NCI-H2107 treated with DMSO at 0.1 percent for 48 hours (cell line): ENCODE measurements around the gene STK38.
"Not testable (repeated sequence)": the region's sequence is repeated elsewhere in the genome, so short reads cannot be mapped to it uniquely, and the experiment has no call there.

Source experiments
- DNase-seq: peaks from one replicate; lab custom pipeline; 2025; ENCODE audit not compliant: unreplicated experiment; lab: John Stamatoyannopoulos, UW

The STK38 gene

GRCh38 chr6:36491378-36491965 is 55.8 kb downstream of the STK38 start:
- DNase-seq, result no peak

DNA sequence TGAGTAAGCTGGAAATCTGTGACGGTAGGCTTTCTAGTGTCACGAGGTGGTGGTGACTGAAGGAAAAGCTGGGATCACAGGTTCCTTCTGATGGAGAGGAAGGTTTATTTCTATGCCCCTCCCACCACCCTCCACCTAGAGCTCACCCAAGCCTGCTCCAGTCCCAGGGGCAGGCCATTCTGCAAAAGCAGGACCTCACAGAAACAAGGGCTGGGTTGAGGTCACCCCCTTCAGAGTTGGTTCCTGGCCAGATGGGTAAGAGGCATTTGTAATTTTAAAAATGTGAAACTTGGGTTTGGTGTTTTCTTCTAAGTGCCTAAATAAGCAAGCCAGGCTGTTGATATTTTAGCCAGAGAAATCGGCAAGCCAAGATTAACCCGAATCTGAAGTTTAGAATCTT is 57.9 kb downstream of the STK38 start:
- no peak for DNase-seq

GRCh38 chr6:36488221-36488620 is 59.1 kb downstream of the STK38 start:
- no peak for DNase-seq

DNA sequence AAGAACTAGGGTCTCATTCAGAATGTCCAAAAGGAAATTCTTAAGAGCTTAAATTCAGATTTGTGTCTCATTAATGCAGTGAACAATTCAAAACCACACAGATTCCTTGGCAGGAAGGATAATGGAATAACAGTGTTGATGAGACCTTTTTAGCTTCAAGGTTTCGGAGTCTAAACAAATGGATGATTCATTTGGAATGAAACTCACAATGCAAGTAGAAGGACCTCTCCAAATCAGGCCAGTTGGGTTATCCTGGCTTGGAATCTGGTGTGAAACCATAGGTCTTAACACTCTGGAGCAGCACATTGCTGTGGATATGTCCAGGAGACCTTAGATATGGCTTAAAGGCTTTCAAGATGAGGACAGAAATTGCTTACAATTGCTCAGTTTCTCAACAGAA is 59.6 kb downstream of the STK38 start:
- DNase-seq, result no peak

DNA sequence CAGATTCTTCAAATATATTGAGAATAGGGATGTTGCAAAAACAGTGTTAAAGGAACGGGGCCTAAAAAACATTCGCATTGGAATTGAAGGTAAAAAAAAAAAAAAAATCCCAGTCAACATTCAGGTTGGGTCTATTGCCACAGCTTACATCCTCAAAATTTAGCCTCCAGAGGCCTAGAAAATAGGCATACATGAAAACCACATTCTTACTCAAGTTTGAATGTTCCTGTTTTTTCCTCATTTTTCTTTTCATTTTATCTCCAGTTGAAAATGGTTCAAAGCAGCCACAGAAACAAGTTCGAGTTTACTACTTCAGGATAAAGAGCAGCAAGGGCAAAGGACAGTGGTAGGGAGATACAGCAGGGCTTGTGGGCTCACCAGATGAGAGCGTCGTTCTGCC is 62.5 kb downstream of the STK38 start:
- DNase-seq, result no peak

- not testable (repeated sequence) for DNase-seq
Measured at GRCh38 chr6:36483326-36483725, 64.0 kb downstream of the STK38 start.

DNA sequence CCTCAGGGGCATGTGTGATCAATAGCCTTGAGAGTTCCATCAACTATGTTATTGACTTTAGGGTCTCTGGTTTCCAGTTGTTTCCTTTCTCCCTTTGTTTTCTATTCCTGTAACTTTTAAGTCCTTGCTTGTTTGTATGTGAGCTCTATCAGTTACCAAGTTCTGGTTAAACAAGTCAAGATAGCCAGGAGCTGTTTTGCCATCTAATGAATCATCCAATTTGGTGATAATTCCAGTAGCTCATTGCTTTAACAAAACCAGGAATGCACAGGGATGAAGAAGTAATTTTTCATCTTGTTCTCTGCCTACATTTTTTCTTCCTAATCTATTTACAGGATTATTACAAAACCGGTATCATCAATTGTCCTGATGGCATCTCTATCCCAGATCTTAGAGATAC is 68.0 kb downstream of the STK38 start:
- DNase-seq, result no peak

- DNase-seq, result no peak
Measured at GRCh38 chr6:36478051-36478526, 69.2 kb downstream of the STK38 start.

- DNase-seq, result no peak
Measured at GRCh38 chr6:36469946-36470345, 77.3 kb downstream of the STK38 start.

DNA sequence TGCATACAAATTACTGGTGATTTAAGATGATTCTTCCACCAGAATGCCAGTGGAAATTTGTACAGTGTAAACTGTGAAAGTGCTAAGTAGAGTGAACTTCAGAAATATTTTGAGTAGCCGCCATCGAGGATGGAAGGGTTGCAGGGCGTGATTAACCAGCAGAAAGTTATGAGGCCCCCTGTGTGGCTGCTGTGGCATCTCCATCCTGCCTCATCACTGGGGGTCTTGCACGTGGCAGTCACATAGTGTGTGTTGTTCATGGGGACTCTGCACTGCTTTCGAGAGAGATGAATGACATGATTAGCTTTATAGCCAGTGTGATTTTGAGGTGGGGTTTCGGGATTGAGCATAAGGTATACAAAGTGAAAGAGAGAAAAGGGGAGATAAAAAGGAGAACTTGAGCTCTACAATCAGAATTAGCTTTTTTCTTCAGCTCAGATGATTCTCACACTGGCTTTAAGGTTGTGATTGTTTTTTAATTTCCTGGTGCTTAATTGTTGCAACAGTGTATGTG is 78.1 kb downstream of the STK38 start:
- no peak for DNase-seq

DNA sequence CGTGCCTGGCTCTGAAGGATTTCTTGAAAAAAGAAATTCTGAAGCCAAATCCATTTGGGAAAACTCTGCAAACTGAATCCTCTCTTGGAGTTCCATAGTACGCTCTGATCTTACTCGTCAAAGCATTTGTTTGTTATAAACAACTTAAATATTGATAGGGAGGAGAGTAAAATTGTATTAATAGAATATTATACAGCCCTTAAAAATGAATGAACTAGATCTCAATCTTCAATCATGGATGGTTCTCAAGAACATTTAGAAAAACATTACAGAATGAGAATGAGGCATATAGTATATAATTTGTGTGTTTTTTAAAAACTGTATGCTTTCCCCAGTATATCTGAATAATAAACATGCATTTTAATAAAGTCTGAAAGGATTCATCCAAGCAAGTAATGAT is 79.7 kb downstream of the STK38 start:
- DNase-seq, result no peak

DNA sequence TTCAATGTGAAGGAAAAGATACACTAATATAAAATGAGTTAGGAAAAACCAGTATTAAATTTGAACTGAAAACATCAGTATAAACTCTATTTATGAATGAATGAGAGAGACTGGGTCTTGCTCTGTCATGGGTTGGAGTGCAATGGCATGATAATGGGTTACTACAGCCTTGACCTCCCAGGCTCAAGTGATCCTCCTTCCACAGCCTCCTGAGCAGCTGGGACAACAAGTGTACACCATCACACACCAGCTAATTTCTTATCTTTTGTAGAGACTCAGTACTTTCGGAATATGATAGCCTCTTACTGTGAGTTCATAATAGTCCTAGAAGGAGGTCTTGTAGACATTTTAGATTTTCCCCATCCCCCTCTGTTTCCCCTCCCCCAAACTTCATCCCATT is 83.0 kb downstream of the STK38 start:
- no peak for DNase-seq

- DNase-seq, result no peak
Measured at GRCh38 chr6:36463676-36464075, 83.6 kb downstream of the STK38 start.

DNA sequence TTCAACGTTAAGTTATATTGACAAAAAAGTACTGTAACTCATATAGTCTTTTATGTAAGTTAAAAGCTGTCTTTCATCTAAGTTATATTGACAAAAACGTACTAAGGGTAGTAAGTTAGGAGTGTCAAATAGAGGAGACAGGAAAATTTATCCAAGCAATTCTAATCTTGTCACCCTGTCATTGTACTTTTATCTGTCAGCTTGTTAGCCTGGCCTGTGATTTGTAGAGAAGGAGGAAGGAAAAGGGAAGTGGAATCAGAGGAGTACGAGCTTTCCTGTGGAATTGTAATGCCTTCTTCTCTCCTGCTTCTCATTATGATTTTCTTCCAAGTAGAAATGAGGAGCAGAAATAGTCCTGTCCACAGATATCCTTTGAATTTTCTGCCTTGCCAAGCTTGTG is 85.6 kb downstream of the STK38 start:
- no peak for DNase-seq

GRCh38 chr6:36460916-36461315 is 86.4 kb downstream of the STK38 start:
- no peak for DNase-seq

GRCh38 chr6:36459501-36459900 is 87.8 kb downstream of the STK38 start:
- DNase-seq, result no peak

GRCh38 chr6:36455486-36456027 is 91.7 kb downstream of the STK38 start:
- DNase-seq, result no peak

DNA sequence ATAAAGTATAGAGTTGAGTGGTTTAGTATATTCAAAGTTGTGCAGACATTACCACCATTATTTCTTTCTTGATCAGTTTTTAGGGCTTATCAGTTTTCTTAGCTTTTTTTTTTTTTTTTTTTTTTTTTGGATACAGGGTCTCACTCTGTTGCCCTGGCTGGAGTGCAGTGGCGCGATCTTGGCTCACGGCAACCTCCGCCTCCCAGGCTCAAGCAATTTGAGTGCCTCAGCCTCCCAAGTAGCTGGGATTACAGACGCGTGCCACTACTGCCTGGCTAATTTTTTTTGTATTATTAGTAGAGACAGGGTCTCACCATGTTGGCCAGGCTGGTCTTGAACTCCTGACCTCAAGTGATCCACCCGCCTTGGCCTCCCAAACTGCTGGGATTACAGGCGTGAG is 94.4 kb downstream of the STK38 start:
- not testable (repeated sequence) for DNase-seq

DNA sequence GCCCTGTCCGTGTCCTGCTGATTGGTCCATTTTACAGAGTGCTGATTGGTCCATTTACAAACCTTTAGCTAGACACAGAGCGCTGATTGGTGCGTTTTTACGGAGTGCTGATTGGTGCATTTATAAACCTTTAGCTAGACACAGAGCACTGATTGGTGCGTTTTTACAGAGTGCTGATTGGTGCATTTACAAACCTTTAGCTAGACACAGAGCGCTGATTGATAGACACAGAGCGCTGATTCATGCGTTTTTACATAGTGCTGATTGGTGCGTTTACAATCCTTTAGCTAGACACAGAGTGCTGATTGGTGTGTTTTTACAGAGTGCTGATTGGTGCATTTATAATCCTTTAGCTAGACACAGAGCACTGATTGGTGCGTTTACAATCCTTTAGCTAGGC is 98.1 kb downstream of the STK38 start:
- DNase-seq, result not testable (repeated sequence)

- no peak for DNase-seq
Measured at GRCh38 chr6:36445621-36446020, 101.7 kb downstream of the STK38 start.

- no peak for DNase-seq
Measured at GRCh38 chr6:36444470-36444869, 102.8 kb downstream of the STK38 start.
